Measurements from ENCODE around the gene COL4A6.

DNA sequence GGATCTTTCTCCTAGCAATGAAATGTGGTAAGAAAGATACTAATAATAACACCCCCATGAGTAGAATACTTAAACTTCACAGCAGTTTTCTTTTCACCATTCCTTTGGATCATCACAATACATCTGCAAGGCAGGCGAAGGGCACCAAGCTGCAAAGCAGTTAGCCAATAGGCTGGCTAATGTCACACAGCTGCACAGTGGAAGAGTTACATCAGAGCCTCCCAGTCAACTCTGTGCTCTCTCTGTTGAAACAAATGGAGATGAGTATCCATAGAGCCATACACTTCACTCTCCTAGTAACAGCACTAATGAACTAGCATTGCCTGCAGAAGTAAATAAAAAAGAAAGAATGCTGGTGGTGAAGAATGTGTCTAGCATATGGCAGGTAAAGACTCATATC is 207.6 kb downstream of the COL4A6 start:
- TF ChIP-seq, protein P1, sequence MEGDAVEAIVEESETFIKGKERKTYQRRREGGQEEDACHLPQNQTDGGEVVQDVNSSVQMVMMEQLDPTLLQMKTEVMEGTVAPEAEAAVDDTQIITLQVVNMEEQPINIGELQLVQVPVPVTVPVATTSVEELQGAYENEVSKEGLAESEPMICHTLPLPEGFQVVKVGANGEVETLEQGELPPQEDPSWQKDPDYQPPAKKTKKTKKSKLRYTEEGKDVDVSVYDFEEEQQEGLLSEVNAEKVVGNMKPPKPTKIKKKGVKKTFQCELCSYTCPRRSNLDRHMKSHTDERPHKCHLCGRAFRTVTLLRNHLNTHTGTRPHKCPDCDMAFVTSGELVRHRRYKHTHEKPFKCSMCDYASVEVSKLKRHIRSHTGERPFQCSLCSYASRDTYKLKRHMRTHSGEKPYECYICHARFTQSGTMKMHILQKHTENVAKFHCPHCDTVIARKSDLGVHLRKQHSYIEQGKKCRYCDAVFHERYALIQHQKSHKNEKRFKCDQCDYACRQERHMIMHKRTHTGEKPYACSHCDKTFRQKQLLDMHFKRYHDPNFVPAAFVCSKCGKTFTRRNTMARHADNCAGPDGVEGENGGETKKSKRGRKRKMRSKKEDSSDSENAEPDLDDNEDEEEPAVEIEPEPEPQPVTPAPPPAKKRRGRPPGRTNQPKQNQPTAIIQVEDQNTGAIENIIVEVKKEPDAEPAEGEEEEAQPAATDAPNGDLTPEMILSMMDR (tag by site-specific recombination; IDR thresholded peaks at IDR 0.05), result no peak
- TF ChIP-seq ZNF555 (tag by site-specific recombination; conservative IDR thresholded peaks at IDR 0.05) (no peak), ZNF324 (tag by site-specific recombination; IDR thresholded peaks at IDR 0.05) (no peak)
